ENCODE data around the gene OR51G2.
"Not testable (repeated sequence)": the region's sequence is repeated elsewhere in the genome, so short reads cannot be mapped to it uniquely, and the experiment has no call there.

Gene OR51G2

GRCh38 chr11:4919250-4919649, at the start of gene OR51G2:
Gene OR51G2 (minus strand): TSS chr11:4919350. CDS start chr11:4915663, 3,687 bp downstream.
- DNase-seq = no peak

GRCh38 chr11:4962816-4963215, 43.7 kb upstream of the OR51G2 start:
- peak; percentile 8 to 52 for DNase-seq

GRCh38 chr11:4960877-4961276, 41.7 kb upstream of the OR51G2 start:
- DNase-seq = no peak

DNA sequence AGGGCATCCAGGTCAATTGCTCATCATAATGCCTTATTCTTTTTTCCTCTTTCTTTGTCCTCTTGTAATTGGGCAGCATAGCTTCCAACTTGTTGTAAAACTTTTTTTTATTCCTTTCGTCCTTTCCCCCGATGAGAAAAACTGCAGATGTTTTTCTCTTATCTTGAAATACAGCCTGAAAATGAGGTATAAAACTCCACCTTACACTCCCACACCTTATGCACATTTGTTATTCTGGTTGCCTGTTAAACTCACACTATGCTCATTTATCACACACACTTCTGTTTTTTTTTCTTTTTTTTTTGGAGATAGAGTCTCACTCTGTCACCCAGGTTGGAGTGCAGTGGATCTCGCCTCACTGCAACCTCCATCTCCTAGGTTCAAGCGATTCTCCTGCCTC, 38.2 kb upstream of the OR51G2 start:
- DNase-seq = no peak

DNA sequence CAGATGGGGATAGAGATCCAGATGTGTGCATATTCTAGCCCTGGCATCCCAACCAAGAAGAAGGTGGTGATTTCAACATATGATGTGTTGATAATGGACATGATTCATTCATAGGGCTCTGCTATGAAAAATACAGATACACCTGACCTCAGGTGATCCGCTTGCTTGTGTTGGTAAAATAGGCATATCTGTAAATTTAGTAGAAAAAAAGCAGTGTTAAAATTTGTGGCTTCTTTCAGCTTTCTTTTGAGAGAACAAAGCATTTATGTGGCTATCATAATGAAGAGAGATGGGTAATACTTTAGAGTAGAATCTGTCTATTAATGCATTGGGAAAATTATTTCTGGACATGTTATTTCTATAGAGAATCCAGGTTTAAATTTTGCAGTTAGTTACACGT, 36.5 kb upstream of the OR51G2 start, which contains the start of gene OR51A2:
Gene OR51A2 (minus strand): TSS at position 101 of the 400 bp plus-strand sequence. CDS start 0 bp downstream, at position 101.
- DNase-seq = not testable (repeated sequence)

GRCh38 chr11:4947505-4947904, 28.4 kb upstream of the OR51G2 start, which contains the start of gene OR51A4:
Gene OR51A4 (minus strand): TSS chr11:4947605. CDS start chr11:4947100, 505 bp downstream.
- no peak for DNase-seq

- DNase-seq = no peak
These were observed 17.6 kb upstream of the OR51G2 start for GRCh38 chr11:4936745-4937144.

DNA sequence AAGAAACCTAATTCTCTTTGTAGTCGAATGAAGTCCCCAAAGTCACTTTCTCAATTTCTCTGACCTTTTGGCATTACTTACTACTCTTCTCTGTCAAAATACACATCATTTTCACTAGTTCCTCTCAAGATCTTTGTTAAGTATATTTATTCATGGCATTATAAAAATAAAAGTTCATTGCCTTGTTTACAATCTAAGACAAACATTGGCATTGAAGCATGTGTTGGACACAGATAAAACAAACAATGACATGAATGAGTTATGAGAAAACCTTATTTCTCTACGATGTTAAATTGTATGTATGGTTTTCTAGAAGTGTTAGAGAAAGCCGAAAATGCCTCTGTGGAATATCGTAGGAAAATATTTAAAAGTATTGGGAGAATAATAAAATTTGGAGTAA, 13.6 kb upstream of the OR51G2 start:
- no peak for DNase-seq

GRCh38 chr11:4926608-4927007, 7.5 kb upstream of the OR51G2 start:
- no peak for DNase-seq

GRCh38 chr11:4924239-4924638, 5.1 kb upstream of the OR51G2 start, which contains the start of gene OR51G1:
Gene OR51G1 (minus strand): TSS chr11:4924339. CDS start chr11:4924339, 0 bp downstream.
- no peak for DNase-seq

DNA sequence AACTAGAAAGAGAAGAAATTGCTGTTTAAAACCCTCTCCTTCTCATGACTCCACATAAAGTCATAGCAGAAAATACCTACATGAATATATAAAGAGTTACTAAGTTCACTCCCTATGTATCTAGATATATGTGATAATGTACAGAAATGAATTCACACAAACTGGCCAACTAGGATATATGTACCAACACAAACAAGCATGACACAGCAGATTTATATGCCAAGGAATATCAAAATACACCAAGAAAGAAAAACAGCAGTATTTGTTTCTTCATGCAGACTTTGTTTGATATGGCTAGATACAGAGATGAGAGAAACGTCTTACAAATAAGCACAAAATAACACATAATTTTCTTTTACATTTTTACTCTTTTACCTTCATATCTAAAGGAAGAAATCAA, 3.2 kb upstream of the OR51G2 start:
- no peak for DNase-seq

- DNase-seq = no peak
These were observed 2.6 kb upstream of the OR51G2 start for GRCh38 chr11:4921796-4922195.

GRCh38 chr11:4916581-4916980, 2.6 kb downstream of the OR51G2 start:
- no peak for DNase-seq

DNA sequence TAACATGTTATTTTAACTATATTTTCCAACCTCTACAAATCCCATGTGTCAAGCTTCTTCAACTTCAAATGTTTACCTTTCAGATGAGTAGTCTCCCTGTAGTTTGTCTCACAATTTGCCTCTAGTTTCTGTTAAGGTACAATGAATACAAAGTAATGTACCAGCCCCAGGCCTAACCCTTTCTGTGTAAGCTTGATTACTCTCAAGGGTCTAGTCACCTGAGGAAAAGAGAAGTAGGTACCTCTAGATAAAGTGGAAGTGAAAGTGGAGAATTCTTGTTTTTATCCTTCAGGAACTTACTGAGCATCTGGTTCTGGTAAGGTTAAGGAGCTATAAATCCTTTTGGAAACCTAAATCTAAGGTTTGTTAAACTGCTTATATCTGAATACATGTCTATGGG, 15.7 kb downstream of the OR51G2 start, which contains the start of gene OR51A7:
Gene OR51A7 (plus strand): TSS at position 300 of the 400 bp plus-strand sequence. CDS start 3,587 bp downstream, outside the sequence.
- DNase-seq = no peak

GRCh38 chr11:4891996-4892640, 27.0 kb downstream of the OR51G2 start:
- DNase-seq = no peak

- no peak for DNase-seq
These were observed 28.9 kb downstream of the OR51G2 start for GRCh38 chr11:4890279-4890678.

DNA sequence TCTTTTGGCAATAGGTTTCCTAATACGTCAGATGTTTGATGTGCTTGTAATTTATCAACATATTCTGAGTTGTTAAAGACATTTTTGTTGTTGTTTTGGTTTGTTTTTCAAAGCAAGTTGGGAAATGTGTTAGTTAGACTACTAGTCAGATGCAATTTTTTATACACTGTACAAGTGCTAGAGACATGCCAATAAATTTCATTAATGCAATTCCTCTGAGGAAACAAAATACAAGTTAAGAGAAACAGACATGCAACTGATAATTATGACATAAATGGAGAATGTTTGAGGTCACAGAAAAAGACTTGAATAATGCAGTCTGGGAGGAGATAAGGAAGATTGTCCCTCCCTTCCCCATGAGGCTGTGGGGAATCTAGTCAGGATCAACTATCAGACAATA, 31.6 kb downstream of the OR51G2 start:
- DNase-seq = no peak

- no peak for DNase-seq
These were observed 33.0 kb downstream of the OR51G2 start for GRCh38 chr11:4886186-4886585.

GRCh38 chr11:4884361-4884760, 34.8 kb downstream of the OR51G2 start:
- DNase-seq = no peak

DNA sequence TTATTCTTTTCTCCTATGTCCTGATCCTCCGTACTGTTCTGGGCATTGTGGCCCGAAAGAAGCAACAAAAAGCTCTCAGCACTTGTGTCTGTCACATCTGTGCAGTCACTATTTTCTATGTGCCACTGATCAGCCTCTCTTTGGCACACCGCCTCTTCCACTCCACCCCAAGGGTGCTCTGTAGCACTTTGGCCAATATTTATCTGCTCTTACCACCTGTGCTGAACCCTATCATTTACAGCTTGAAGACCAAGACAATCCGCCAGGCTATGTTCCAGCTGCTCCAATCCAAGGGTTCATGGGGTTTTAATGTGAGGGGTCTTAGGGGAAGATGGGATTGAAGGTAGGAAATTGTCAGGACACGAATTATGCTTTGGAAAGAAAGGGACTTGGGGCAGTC, 36.6 kb downstream of the OR51G2 start:
- DNase-seq = peak; percentile 34 to 76

DNA sequence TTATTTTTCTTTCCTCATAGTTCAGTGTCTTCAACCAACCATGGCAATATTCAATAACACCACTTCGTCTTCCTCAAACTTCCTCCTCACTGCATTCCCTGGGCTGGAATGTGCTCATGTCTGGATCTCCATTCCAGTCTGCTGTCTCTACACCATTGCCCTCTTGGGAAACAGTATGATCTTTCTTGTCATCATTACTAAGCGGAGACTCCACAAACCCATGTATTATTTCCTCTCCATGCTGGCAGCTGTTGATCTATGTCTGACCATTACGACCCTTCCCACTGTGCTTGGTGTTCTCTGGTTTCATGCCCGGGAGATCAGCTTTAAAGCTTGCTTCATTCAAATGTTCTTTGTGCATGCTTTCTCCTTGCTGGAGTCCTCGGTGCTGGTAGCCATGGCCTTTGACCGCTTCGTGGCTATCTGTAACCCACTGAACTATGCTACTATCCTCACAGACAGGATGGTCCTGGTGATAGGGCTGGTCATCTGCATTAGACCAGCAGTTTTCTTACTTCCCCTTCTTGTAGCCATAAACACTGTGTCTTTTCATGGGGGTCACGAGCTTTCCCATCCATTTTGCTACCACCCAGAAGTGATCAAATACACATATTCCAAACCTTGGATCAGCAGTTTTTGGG, 37.2 kb downstream of the OR51G2 start, which contains the start of gene OR51T1:
Gene OR51T1 (plus strand): TSS at position 41 of the 641 bp plus-strand sequence. CDS start 0 bp downstream, at position 41.
- DNase-seq = no peak

DNA sequence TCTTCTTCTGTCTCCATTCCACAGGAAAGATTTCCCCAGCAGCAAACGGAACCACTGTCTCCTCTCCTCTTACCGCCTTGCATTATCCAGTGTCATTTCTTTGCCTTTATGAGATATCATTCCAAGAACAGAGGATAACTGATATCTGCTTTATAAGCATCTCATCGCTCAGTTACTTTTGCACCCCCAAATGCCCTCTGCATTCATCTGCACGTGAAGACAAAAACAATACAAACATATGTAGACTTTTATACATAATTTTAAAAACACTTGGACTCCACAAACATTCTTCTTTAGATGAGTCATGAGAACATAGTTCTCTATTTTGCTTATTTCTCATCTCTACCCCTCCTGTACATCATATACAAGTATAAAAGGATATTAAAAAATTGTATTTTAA, 38.0 kb downstream of the OR51G2 start:
- no peak for DNase-seq

- no peak for DNase-seq
These were observed 53.3 kb downstream of the OR51G2 start for GRCh38 chr11:4865855-4866254.

DNA sequence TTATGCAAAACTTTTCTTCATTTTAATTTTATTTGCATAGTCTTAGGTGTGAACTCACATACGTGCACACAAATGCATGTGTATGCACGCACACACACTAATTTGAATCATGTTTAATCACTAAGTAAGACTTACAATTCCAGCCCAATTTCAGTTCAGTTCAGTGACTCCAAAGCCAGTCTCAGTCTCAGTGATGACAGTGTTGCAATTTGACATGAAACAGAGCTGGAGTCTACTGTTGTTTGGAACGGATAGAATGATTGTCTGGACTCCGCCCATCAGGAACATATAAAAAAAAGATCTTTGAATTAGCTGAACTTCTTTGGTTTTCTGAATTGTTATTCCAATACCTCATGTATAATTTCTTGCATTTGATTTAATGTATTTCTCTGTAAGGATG, 55.3 kb downstream of the OR51G2 start:
- DNase-seq = no peak

Measured in NCI-H524 (cell line).